HG03103 (cell line): ENCODE data around the gene GPATCH11.

Source experiments
- ATAC-seq: cut with Tn5 transposase; IDR thresholded peaks from one replicate; pipeline ENCODE4 v1.9.1; 2021; ENCODE audit warnings: low read depth; ENCODE audit not compliant: unreplicated experiment

GPATCH11 gene

DNA sequence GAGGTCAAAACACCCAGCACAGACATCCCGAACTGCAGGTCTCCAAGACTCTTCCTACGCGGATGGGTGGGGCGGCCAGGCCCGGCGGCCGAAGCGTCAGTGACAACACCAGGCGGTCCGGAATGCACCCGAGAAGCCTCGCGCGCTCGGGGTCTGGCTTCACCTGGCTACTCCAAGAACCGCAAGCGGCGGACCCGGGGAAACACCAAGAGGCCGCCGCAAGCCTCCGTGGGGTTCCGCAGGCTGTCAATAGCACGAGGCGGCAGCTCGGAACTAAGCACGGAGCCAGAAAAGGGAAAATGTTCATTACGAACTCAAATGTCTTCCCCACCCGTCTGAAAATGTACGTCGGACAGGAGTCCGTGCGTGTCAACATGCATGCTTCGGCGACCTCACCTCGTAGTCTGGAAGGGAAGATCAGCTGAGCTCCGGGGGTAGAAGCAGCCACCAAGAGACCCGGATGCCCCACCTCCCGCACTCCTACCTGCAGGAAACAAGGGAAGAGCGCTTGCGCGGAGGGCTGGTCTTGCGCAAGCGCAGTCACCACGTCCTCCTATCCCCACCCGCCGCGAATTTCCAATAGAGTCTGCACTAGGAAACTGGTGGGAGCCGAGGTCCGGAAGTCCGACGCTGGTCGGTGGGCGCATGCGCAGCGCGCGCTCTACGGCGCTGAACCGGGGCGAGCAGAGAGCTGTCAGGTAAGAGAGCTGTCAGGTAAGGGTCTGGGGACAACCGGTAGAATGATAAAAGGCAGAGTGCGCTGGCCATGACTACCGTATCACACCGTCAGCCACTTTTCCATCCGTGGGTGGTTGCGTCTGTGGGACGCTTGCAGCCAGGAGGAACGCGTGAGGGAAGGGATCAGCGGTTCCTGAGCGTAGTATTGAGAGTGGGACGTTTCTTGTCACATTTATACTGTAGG is at the start of gene GPATCH11, which contains the start of gene HEATR5B:
TSS of gene GPATCH11 (plus strand) at position 646 of the 922 bp plus-strand sequence. CDS start 3,864 bp downstream, outside the sequence.
TSS of gene HEATR5B (minus strand) at position 500 of the 922 bp plus-strand sequence. CDS start 958 bp downstream, outside the sequence.
- peak; percentile 80 for ATAC-seq

DNA sequence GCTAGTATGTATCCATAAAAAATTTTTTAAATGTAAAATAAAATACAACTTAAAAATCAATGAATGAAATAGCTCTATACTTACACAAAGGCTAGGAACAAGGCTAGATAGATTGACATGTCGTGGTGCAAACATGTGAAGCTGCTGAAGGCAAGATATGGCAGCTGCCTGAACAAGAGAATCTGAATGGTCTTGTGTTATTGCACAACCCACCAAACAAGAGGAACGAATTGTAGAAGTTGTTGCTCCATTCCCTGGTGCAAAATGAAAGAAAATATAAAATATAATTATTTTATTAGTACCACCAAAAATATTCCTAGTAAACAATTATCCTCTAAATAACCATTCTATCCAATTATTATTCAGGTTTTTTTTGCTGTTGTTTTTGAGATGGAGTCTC is 46.5 kb upstream of the GPATCH11 start:
- ATAC-seq: no peak

DNA sequence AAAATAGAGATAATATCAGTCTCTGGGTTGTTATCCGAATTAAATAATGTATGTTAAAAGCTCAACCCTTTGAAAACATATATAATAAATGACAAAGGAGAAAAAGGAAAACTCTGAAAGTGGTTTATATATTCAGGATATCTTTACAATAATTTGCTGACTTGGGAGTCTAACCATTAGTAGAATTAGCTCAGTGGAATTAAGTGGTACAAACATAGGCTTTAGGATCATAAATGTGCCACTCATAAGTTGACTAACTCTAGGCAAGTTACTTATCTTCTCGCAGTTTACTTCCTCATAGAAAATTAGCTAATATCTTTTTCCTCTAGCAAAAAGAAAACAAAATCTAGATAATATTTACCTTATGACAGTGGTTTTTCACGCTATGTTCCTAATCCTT is 44.7 kb upstream of the GPATCH11 start:
- ATAC-seq: no peak

DNA sequence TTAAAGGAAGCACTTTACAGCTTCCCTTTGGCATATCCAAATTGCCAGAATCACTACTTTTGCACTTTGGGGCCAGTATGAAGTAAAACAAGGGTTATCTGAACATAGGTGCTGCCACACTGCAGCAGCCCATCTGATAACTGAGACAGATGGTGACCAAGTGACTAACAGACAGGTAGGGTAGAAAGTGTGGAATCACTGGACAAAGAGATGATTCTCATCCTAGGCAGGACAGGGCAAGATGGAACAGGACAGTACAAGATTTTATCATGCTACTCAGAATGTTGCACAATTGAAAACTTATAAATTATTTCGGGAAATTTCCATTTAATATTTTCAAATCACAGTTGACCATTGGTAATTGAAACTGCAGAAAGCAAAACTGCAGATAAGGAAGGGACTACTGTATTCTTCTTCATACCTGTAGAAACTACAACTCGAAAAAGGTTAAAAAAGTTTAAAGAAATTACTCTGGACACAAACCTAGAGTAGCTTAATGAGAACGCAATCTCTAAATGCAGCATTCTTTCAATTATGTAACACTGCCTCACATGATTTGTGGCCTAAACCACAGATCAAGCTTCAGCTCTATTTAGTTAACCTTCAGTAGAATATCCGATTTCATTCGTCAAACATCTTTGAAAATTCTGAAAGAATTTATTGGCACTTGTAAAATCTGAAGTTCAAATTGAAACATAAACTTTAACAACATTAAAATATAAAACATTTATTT is 31.6 kb upstream of the GPATCH11 start:
- ATAC-seq: no peak

DNA sequence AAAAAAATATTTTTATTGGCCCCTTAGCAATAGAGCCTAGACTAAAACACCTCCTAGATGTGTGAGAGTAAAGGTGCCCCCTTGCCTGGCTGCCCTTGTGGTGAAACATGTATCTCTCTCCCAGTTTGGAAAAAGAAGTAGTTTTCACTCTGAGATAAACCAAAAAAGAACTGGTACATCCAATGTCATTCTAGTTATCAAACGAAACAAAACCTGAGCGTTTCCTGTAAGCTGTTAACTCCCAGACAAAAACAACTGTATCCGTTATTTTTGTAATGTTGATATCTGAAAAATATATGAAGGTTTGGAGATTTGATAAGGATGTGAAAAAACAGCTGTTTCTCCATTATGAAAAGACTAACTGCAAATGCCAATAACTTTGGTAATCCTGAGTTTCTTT is 24.5 kb upstream of the GPATCH11 start:
- ATAC-seq: no peak

DNA sequence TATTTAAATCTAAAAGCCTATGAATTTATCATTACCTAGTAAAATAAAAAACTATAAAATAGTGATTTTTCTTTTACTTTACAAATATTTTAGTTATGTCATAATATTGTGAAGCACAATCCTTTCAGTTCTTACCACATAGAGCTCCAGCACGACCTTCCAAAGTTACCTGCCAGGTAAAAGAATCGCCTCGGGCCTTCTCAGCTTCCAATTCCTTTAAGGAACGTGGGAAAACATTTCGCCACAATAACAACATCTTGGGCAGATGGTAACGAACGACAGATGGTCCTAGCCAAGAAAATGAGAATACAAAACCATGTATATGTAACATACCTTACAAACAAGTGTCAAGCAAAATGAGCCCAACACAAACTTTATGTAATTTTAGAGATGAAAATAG is 23.9 kb upstream of the GPATCH11 start:
- ATAC-seq: no peak

DNA sequence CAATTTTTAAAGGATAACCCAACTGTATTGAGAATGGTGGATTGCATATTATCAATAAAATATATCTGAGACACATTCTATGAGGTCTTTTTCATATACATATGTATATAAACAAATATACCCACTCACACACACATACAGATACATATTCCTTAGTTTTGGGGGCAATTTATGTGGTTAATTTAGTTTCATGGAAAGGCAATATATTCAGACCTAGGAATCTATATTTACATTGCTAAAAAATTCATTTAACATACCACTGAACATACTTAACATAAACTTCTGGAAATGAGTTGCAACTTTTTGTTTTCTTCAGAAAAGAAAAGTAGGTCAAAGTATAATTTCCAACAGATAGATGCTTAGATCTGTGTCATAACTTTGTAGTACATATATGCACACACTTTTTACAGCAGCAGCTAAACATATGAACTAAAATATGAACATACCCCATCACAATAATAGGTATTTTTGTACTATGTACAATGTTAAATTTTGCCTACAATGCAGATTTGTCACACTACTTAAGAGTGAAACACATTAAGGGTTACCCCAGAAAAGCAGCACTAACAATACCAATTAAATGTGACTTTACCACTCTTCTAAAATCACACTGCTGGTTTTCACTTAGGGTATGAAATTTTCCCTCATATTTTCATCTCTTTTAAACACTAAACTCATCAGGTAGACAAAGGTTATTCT is 23.2 kb upstream of the GPATCH11 start:
- ATAC-seq: no peak

DNA sequence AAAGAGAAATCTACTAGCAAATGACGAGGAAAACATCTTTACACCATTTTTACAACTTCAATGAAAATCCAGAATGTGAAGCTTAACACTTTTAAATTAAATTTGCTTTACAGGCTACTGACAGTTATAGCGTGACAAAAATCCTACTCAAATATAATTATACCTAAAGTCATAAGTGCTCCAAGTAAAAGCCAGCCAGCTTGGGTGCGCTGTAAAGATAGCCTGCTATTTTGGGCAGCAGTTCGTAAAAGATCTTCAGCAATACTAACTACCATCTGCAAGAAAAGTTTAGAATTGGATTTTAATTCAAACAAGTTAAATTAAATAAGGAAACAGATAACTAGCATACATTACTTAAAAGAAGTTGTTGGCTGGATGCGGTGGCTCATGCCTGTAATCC is 22.5 kb upstream of the GPATCH11 start:
- no peak for ATAC-seq

DNA sequence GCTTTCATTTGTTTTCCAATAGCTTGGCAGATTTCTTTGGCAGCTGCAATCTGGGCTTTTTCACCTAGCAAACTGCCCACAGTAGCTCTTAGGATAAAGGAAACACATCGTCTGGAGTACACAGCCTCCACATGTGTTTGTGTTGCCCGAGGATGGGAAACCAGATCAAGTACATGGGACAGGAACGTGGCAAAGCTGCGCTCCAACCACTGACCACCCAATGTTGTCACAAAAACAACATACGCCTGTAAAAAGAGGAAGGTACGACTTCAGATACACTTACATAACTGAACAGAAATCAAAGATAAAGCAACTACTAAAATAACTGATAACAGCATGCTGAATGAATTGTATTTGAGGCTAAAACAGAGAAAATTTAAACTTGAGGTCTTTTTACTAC is 15.6 kb upstream of the GPATCH11 start:
- no peak for ATAC-seq

DNA sequence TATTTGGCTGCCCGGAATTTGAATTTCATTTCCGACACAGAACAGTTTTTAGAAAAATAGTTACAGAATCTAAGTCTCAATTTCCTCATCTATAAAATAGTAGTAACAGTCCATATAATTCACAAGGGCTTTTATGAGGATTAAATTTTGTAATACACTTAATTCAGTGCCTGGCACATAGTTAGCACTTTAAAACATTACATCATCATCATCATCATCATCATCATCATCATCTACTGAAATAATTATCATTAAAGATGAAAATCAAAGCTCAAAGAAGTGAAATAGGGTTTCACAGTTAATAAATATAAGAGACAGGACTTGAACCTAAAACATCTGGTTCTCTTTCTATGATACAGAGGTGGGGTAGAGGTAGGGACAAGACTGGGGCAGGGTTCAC is 13.4 kb upstream of the GPATCH11 start:
- no peak for ATAC-seq

DNA sequence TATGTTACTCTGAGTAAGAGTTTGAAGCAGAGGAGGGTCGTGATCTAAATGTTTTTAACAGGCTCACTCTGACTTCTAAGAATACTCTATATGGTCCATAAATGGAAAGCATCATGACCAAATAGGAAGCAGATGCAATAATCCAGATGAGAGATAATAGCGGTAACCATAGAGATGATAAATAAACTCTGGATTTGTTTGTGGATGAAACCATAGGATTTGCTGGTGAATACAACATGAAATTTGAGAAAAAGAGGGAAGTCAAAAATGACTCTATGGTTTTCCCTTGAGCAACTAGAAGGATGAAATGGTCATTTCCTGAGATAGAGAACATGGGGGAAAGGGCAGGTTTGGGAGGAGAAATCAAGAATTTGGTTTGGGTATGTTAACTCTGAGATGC is 4.1 kb upstream of the GPATCH11 start:
- ATAC-seq: no peak

DNA sequence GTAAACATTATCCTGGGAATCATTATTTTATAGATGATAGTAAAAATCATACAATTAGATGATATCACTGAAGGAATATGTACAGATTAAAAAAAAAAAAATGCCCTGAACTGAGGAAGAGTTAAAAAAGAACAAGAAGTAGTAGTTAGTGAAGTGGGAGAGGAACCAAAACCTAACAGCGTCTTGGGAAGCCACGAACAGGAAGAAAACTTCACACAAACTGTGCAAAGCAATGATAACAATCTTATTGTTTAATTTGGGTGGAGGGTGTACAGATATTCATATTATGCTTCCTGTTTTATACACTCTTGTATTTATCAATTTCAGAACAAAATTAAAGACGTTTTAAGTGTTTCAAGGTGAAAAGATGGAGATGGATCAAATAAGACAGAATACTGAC is 3.6 kb upstream of the GPATCH11 start:
- ATAC-seq: no peak

DNA sequence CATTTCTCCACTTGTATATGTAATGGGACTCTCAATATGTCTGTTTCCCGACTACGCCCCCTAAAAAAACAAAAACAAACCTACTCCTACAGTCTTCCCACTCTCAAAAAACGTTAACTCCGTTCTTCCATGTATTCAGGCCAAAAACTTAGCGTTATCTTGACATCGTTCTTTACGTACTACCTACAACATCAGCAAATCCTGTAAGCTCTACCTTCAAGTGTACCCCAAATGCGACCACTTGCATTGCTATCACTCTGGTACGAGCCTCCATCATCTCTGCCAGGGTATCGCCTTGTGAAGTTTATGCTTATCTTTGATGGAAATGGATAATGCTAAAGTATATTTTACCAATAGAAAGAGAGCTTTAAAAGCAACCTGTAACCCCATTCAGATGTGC is 479 bp downstream of the GPATCH11 start:
- ATAC-seq: no peak

DNA sequence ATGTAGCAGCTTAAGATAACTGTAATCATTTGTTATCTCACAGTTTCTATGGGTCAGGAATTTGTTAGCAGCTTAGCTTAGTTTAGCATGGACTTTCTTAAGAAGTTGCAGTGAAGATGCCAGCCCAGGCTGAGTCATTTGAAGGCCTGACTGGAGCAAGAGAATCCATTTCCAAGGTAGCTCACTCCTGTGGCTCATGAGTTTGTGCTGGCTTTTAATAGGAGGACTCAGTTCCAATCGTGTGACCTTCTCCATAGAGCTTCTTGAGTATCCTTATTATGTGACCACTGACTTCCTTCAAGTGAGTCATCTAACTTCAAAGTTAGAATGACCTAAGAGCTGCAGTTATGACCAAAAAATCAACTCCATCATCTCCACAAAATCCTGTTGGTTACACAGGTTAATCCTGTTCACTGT is 1.4 kb downstream of the GPATCH11 start:
- no peak for ATAC-seq

DNA sequence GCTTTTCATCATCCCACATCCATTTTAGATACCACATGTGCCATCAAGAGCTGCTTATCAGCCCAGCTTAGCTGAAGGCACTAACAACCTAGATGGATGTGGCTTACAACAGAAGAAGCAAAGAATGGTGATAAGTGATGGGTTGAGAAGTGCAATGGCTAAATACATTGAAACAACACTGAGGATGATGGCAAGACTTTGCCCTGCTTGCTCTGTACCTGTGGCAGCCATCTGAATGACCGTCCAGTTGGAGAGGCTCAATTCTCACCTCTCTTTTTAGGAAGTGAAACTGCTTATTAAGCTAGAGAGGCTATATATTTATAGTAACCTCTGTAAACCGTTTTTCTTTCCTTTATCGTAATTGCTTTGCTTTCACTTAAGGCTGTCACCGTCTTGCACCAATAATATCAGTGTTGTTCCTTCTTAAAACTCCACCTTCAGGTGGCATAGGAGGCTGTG is 5.7 kb downstream of the GPATCH11 start:
- ATAC-seq: peak; percentile 78

DNA sequence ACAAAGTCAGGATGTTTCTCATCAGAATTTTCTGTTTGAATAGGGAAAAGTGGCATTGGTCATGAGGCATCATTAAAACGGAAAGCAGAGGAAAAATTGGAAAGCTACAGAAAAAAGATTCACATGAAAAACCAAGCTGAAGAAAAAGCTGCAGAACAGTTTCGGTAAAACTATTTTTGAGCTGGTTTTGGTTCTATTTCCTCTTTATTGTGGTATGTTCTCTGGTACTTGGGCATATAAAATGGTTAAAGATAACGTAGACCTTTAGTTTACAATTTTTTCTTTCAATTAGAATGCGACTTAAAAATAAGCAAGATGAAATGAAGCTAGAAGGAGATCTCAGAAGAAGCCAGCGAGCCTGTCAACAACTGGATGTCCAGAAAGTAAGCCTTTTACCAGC is 7.6 kb downstream of the GPATCH11 start:
- peak; percentile 43 for ATAC-seq

DNA sequence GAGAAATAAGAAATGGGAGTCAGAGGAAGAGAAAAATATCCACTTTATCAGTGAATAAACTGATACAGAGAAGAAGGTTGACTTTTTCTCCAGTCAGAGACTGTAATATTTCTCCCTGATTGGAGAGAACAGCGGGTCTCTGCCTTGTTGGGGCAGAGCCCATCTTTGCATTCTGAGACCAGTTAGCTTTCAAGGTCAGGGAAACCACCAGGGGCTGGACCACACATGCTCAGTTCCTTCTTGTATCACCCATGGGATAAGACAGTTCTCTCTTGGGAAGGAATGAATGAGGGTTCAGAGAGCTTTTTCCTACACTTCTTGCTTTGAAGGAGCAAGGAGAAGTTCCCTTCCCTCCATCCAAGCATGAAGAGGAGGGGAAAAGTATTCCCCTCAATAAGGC is 12.2 kb downstream of the GPATCH11 start:
- ATAC-seq: no peak

DNA sequence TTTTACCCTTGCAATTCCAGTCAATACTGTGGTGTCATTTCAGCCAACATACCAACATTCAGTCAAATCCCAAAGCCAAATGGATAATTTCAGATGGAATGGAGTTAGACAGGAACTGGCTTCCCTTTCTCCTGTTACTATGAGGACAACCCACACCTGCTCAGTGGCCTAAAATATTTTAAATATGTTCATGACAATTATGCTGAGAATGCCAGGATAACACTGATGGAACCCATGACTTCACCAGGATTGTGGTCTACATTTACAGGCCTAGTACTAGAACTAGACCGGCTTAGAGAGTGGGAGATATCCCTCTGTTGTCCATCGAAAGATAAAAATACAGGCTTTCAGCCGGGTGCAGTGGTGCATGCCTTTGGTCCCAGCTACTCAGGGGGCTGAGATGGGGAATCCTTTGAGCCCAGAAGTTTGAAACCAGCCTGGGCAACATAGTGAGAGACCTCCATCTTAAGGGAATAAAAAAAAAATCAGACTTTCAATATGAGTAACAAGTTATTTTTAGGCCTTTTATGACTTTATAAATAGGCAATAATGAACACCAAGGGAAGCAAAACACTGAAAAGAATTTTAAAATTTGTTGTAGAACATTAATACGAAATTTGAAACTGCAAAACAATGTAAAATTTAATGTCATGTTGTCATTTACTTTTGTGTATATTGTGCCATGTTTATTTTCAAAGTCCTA is 14.2 kb downstream of the GPATCH11 start:
- ATAC-seq: no peak

DNA sequence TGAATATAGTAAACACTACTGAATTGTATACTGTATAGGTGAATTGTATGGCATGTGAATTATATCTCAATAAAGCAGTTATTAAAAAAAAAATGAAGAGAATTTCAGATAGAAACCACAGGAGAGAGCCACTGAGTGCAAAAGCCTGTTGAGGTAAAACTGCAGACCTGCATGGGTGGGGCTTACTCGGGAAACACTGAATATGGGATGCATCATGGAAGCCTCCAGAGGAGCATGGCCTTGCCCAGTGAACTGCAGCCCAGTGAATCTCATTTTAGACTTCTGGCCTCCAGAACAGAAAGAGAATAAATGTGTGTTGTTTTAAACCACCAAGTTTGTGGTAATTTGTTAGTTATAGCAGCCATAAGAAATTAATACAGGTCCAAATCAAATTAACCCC is 15.7 kb downstream of the GPATCH11 start:
- ATAC-seq: no peak

DNA sequence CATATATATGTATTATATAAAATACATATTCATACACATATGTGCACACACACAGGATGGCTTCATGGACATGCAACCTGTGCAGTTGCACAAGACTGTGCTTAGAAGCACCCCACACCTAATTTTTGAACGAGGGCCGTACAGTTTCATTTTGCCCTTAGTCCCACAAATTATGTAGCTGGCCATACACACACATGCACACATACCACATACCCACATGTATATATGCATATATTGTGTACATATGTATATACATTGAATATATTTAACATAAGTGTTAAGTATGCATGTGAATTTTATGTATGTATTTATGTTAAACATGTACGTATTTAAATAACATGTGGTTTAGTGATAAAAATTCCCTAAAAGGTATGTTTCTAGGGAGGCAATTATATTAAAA is 18.3 kb downstream of the GPATCH11 start:
- ATAC-seq: no peak
